Caki2 (cell line): ENCODE data around the gene NOC2L. TPM values are rescaled to one million over a fixed set of nuclear protein-coding genes. Genes with fewer than 3 reads are reported as not detected.

Experiments used
- DNase-seq: peaks from one replicate; pipeline ENCODE4 v3.0.0-alpha.2; 2015; ENCODE audit warnings: low read depth
- in situ Hi-C: cut with HindIII; loops from 2 replicates; pipeline ENCODE4 v1.10.0; 2016; ENCODE audit warnings: low sequenced_read_pairs, low pct_unique_long_range_greater_than_20kb, mixed read lengths
- total RNA-seq: library from RNA; depleted of rRNA; stranded (reverse); fragments of >200 nt; shearing (Covaris generic); gene quantifications from 2 replicates; pipeline ENCODE4 v1.2.3, GENCODE V29; 2014; ENCODE audit warnings: low replicate concordance

NOC2L gene
- total RNA-seq, 1 experiment from 2014 or later = 140 TPM

DNA sequence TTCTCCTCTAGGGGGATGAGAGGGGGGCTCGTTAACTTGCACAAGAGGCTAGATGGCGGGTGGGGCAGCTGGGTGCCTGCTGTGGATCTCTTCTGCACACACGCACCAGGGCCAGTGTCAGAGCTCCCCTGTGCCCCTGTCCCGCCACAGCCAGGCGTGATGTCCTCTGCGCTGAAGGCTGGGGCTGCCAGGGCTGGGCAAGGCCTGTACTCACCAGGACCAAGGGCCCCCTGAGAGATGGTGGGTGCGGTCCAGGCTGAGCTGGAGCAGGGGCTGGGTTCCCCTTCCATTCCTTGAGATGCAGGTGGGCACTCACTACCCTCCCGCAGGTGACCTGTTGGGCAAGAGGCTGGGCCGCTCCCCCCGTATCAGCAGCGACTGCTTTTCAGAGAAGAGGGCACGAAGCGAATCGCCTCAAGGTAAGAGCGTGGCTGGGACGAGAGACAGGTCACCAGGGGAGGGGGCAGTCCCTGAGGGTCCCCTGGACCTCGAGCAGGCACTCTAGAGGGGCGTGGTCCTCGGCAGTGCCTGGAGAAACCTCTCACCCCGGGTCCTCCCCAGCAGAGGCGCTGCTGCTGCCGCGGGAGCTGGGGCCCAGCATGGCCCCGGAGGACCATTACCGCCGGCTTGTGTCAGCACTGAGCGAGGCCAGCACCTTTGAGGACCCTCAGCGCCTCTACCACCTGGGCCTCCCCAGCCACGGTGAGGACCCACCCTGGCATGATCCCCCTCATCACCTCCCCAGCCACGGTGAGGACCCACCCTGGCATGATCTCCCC lies 20.2 kb downstream of the NOC2L start:
- DNase-seq = no peak
- in situ Hi-C loops = no loop called here

- peak; percentile 88 for DNase-seq
- in situ Hi-C loops = no loop called here
Measured at GRCh38 chr1:938088-938683, 20.9 kb downstream of the NOC2L start.

- DNase-seq = no peak
- in situ Hi-C loops = no loop called here
Measured at GRCh38 chr1:937521-937920, 21.5 kb downstream of the NOC2L start.

GRCh38 chr1:936348-937264 lies 22.4 kb downstream of the NOC2L start:
- no peak for DNase-seq
- in situ Hi-C loops = no loop called here

DNA sequence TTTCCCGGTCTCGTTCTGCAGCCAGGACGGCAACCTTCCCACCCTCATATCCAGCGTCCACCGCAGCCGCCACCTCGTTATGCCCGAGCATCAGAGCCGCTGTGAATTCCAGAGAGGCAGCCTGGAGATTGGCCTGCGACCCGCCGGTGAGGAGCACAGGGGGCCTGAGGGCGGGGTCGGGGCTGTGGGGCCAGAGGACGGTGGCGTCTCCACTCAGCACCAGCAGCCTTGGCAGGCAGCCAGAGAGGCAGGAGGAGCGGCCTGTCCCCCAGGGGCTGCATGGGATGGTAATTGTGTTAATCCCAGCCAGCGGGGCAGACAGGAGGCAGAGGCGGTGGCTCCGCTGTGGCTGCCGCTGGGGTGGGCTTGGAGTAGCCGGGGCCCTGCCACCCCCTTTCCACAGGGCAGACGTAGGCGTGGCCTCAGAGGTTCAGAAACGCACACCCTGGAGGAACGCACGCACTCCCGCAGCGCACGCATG lies 23.3 kb downstream of the NOC2L start:
- no peak for DNase-seq
- in situ Hi-C loops = no loop called here

DNA sequence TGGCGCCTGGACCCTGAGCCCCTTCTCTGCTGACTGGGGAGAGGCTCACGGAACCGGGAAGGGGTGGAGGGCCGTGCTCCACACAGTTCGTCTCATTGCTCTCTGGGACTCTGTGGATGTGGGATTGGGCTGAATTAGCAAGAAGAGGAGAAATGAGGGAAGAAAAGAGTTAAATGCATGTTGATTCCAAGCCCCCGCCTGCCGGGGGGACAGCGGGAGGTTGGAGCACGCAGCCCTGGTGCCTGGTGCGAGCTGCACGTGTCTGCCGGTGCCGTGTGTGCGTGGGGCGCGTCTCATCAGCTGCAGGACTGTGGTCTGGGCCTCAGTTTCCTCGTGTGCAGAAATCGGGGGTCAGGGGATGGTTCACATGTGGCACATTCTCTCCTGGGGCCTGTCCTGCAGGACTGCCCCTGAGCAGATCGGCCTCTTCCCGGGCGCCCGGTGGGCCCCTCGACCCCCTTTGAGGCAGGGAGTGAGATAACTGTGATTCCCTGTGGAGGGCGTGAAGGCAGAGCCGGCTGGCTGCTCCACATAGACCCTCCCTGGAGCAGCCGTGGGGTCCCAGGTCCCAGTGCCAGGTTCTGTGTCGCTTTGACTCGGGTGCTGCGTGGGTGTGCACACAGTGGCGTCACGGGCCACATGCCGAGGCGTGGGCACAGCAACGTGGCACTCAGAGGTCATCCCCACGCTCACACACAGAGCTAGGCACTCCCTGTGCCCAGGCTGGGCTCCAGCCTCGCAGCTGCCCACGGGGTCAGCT lies 23.9 kb downstream of the NOC2L start:
- in situ Hi-C loops = no loop called here
- no peak for DNase-seq

GRCh38 chr1:933603-933940 lies 25.5 kb downstream of the NOC2L start:
- in situ Hi-C loops = no loop called here
- no peak for DNase-seq

DNA sequence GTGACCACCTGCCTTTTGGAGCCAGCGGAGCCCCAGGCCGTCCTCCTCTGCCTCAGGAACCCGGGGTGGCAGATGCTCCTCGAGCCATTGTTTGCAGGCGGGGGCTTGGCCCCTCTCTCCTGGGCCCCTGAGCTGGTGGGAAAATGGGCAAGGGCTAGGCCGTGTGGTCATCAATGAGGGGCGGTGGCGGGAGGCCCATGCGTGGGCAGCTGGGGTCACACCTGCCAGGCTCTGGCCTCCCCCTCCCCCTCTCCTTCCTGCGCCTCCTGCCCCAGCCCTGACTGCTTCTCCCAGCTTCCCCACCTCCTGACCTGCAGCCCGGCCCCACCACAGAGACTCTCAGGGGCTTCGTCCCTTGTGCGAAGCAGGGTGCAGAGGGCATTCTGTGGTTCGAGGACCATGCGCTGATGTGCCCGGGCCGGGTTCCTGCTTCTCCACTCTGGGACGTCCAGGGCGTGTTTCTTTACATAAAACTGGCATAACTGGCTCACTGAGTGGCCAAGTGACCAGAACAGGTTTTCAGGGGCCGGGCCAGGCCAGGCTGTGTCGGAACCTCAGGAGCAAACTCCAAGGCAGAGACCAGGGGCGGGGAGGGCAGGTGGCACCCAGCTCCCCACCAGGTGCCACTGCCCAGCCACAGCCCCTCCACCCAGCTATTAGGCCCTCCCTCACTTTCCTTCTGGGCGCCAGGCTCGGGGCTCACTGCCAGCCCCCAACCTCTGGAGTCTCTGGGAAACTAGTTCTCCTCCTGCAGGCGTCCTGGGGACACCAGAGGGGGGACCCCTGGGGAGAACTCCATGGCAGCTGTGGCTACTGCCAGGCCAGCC lies 26.1 kb downstream of the NOC2L start:
- in situ Hi-C loops = no loop called here
- DNase-seq = no peak

GRCh38 chr1:932173-932510 lies 26.9 kb downstream of the NOC2L start:
- in situ Hi-C loops = no loop called here

DNA sequence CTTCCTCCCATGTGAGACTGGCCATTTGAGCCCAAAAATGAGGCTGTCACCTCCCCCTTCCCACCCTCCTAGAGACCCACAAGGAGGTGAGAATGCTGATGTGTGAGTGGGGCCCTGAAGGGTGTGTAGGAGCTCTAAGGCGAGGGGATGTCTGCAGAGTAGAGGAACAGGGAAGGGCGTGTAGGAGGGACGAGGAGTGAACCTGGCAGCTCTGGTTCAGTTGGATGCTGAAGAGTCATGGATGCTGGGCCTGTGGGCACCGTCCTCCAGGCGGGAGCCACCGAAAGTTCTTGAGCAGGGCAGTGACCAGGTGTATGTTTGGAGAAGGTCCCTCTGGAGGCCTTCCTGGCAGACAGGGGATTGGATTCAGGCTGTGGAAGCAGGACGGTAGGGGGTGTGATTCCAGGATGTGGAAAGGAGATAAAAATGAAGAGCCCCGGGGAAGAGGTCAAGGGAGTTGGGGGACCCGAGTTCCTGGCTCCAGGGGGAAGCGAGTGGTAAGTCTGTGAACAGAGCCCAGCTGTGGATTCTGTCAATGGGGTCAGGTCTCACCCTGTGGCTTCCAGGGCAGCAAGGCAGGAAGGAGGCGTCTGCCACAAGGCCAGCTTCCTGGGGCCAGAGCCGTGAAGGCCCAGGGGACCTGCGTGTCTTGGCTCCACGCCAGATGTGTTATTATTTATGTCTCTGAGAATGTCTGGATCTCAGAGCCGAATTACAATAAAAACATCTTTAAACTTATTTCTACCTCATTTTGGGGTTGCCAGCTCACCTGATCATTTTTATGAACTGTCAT lies 27.5 kb downstream of the NOC2L start:
- no peak for DNase-seq
- in situ Hi-C loops = no loop called here

More at GRCh38 chr1:932173-932510, 26.9 kb downstream of the NOC2L start:
- DNase-seq = no peak

DNA sequence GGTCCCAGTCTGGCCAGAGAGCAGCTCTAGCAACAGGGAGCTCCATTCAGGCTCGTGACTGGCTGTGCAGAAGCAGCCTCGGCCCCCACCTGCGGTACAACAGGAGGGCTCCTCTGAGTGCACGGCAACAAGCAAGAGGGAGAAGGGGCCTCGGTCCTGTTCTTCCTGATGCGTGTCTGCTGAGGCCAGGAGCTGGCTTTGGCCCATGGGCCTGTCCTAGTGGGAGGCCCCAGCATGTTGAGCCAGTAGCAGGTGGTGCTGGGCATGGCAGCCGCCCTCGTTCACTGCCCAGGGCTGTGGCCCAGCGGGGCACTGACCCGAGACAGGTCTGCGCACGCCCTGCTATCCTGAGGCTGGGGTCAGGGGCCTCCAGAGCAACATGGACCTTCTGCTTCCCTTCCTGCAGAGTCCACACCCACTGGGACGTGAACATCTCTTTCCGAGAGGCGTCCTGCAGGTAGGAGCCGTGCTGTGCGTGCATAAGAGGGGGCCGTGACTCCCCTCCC lies 28.4 kb downstream of the NOC2L start:
- in situ Hi-C loops = no loop called here
- no peak for DNase-seq

DNA sequence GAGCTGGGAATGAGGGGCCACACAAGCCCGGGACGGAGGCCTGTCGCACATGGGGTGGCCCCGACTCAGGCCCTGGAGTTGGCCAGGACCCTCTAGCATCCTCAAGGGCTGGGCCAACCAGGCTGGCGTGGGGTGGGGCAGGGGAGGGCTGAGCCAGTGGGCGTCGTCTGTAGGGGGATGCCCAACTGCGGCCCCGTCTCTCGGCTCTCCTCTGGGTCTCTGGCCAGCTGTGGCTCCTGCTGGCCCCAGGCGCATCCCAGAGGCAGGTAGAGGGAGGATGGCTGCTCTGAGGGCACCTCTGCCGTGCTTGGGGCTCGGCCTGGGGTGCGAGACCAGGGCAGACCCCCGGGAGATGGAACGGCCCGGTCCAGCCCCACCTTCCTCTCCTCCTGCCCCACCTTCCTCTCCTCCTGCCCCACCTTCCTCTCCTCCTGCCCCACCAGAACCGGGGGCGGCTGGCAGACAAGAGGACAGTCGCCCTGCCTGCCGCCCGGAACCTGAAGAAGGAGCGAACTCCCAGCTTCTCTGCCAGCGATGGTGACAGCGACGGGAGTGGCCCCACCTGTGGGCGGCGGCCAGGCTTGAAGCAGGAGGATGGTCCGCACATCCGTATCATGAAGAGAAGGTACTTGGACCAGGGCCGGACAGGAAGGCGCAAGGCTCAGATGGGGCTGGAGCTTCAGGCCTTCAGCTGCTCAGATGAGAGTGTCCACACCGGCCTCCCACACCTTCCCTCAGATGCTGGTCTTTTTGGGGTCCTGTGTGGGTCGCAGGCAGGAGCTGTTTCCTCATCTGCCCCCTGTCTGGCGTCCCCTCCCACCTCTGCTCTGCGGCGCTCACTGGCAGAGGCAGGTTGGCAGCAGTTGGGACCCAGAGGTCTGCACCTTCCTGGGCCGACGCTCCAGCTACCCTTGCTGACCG lies 29.1 kb downstream of the NOC2L start:
- no peak for DNase-seq
- in situ Hi-C loops = no loop called here

DNA sequence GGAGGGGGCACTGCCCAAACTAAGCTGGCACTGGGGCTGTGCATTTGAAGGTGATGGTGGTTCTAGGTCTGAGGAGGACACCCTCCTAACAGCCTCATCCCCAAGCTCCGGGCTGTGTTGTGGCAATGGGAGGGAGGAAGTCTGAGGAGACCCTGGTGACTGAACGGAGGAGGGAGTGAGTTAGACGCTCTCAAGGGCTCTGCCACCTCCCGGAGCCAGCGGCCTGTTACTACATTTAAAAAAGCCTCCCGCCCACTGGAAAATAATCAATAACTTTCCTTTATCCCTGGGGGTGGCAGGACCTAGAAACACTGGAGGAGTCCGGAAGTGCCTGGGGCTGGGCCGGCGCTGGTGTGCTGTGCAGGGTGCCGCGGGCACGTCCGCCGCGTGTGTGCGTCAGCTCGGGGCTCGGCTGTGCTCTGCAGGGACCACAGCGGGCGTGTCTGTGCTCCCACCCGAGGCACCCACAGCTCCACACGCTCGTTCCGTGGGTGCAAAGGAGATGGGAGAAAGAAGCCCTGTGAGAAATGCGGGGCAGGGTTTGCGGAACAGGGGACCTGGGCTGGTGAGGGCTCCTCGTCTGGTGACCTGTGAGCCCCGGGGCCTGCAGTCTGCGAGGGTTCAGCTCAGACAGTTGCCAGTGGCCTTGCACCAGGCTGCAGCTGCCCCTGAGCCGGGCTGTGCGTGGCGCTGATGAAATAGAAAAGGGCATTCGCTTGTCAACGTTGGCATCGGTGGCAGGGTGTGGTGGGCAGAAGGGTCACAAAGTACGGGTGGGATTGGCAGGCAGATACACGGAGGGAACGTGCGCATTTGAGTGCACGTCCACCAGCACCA lies 30.0 kb downstream of the NOC2L start:
- no peak for DNase-seq
- in situ Hi-C loops = no loop called here

GRCh38 chr1:927748-928147 lies 31.3 kb downstream of the NOC2L start:
- in situ Hi-C loops = no loop called here
- no peak for DNase-seq

DNA sequence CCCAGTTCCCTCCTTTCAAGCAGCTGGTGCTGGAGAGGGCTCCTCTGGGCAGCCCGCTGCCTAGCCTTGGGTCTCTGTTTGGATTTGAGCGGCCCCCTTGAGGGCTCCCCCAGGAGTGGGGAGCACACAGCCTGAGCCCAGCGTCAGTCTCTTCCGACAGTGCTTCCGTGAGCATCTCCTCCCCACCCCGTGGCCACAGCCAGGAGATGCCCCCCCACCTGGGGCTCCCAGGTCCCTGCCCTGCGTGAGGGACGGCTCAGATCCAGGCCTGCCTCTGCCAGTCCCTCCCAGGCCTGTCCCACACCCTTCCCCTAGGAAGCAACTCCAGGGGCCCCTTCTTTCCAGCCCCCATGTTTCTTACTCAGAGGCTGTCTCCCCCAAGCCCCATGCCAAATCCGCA lies 31.8 kb downstream of the NOC2L start:
- in situ Hi-C loops = no loop called here
- no peak for DNase-seq
